ENCODE measurements around the gene OCA2. TPM values are rescaled to one million over a fixed set of nuclear protein-coding genes. Genes with fewer than 3 reads are reported as not detected.

Gene OCA2
- total and polyA plus RNA-seq, 2 of the 8 experiments (the other 6 are each of a cell fraction or from before 2014, with no cell fraction given) = 0.20 TPM

- H3K27me3 ChIP-seq (replicated peaks in 1 of 4; ENCODE audit: control insufficient read depth in 3 of 4, extremely low read depth in 1 of 4, insufficient read depth in 3 of 4, low read length in 3 of 4) = no peaks in the 10 kb centered on the region
- H3K14ac ChIP-seq (ENCODE audit: insufficient read length) = no peak overlapping the region
- H2AFZ ChIP-seq (ENCODE audit: low read length) = no peak overlapping the region
- no peaks in the 10 kb centered on the region for H3K79me2 ChIP-seq (ENCODE audit: control insufficient read depth in 1 of 2, insufficient read depth in 2 of 2, low read length in 2 of 2)
- FAIRE-seq = no peak
- H4K91ac ChIP-seq (replicated peaks; ENCODE audit: insufficient read length, low read length) = no peak overlapping the region
- H3K23ac ChIP-seq (ENCODE audit: insufficient read length) = no peak overlapping the region
- H2BK20ac ChIP-seq (ENCODE audit: low read length) = no peak overlapping the region
- no peak overlapping the region for H3K27ac ChIP-seq (ENCODE audit: low read depth, low read length)
- H3K4me2 ChIP-seq (ENCODE audit: insufficient read depth in 1 of 2, low read depth in 2 of 2, low read length in 2 of 2) = no peak overlapping the region
- no peaks in the 10 kb centered on the region for H3K36me3 ChIP-seq (ENCODE audit: control insufficient read depth in 2 of 4, insufficient read depth in 4 of 4, low read length in 3 of 4)
- H3K4ac ChIP-seq (replicated peaks; ENCODE audit: insufficient read length, low read depth, low read length) = no peak overlapping the region
- no peak overlapping the region for H2BK120ac ChIP-seq (replicated peaks; ENCODE audit: low read depth, low read length)
- no peaks in the 10 kb centered on the region for H3K23me2 ChIP-seq (ENCODE audit: low read depth, low read length)
- POLR2A ChIA-PET (ENCODE audit: partially characterized antibody) = no interaction called here
- no peak overlapping the region for H4K8ac ChIP-seq (ENCODE audit: extremely low read depth, insufficient read depth, low read length)
- no peak overlapping the region for H4K5ac ChIP-seq (ENCODE audit: insufficient read length, low read depth, low read length)
- H2BK12ac ChIP-seq (ENCODE audit: low read depth, low read length) = no peak overlapping the region
- no peak overlapping the region for H2BK5ac ChIP-seq (ENCODE audit: low read depth, low read length)
- H3K79me1 ChIP-seq (ENCODE audit: low read depth, low read length) = no peaks in the 10 kb centered on the region
- no peaks in the 10 kb centered on the region for H4K20me1 ChIP-seq (replicated peaks in 1 of 2; ENCODE audit: control insufficient read depth in 1 of 2, insufficient read depth in 2 of 2, low read length in 2 of 2)
- H2BK15ac ChIP-seq (ENCODE audit: low read length) = no peak overlapping the region
- H3K18ac ChIP-seq (ENCODE audit: extremely low read depth, low read length) = no peak overlapping the region
- H3K4me1 ChIP-seq (replicated peaks in 1 of 4; ENCODE audit: control insufficient read depth in 3 of 4, insufficient read depth in 4 of 4, low read length in 3 of 4) = no peaks in the 10 kb centered on the region
- H3K9ac ChIP-seq (replicated peaks in 1 of 4; ENCODE audit: extremely low read depth in 1 of 4, low read depth in 3 of 4, low read length in 3 of 4) = no peak overlapping the region
- H3K9me3 ChIP-seq (ENCODE audit: insufficient read depth in 2 of 2, low read depth in 1 of 2, low read length in 1 of 2) = no peaks in the 10 kb centered on the region
- no peak overlapping the region for H2AK5ac ChIP-seq (ENCODE audit: low read depth, low read length)
- no peak for DNase-seq (ENCODE audit: low read depth in 1 of 2, low spot score in 2 of 2)
- H3K4me3 ChIP-seq (ENCODE audit: extremely low read depth in 1 of 4, insufficient read depth in 2 of 4, low read depth in 3 of 4, low read length in 4 of 4) = no peak overlapping the region
- CTCF ChIA-PET (ENCODE audit: partially characterized antibody) = interaction anchor here (1.1 to 2.7 kb wide), 3 partner anchors 11 to 314 kb away, joined by 3 to 10 read pairs (median 6); no protein-coding TSS in a partner anchor
- 89% methylated on average over 16 of the region's 16 CpGs; no CpG with 5 or more reads in 1 of the 2 experiments for WGBS, 2 experiments (ENCODE audit: extremely low coverage in 1 of 2, insufficient coverage in 1 of 2, insufficient read length in 1 of 2, insufficient replicate concordance in 2 of 2, low coverage in 1 of 2, low lambda C conversion rate in 2 of 2, missing lambda C conversion rate in 1 of 2)
- H3K56ac ChIP-seq (replicated peaks; ENCODE audit: insufficient read length, low read depth, low read length) = no peak overlapping the region
- TF ChIP-seq USF2 (IDR thresholded peaks at IDR 0.05; ENCODE audit: low read length) (no peak), SP2 (IDR thresholded peaks at IDR 0.05; ENCODE audit: low read length) (no peak), CREB1 (IDR thresholded peaks at IDR 0.05) (no peak), E2F6 (IDR thresholded peaks at IDR 0.05) (no peak), RNF2 (IDR thresholded peaks at IDR 0.05; ENCODE audit: borderline replicate concordance, low read depth, low read length, missing control alignments, poor library complexity, severe bottlenecking) (no peak), ATF2 (IDR thresholded peaks at IDR 0.05; ENCODE audit: low read length) (no peak), SIX5 (IDR thresholded peaks at IDR 0.05; ENCODE audit: low read depth, low read length) (no peak), CBX8 (IDR thresholded peaks at IDR 0.05; ENCODE audit: borderline replicate concordance, low read depth, low read length) (no peak)
Observed at GRCh38 chr15:27990521-27991515, 108.3 kb downstream of the OCA2 start.

Data from H1 (cell line).